Ectodermal cell (in vitro differentiated cells): ENCODE measurements around the gene VAT1L.
A peak's percentile ranks its signal among the peaks of the same experiment; 100 is the strongest.

ENCODE experiments used
- H3K27ac ChIP-seq: 2 replicates; pipeline ENCODE4 v1.7.0; 2013; ENCODE audit warnings: mild to moderate bottlenecking, low read depth, low read length; ENCODE audit not compliant: insufficient read depth, poor library complexity, severe bottlenecking
- H3K27me3 ChIP-seq: 2 replicates; pipeline ENCODE4 v1.7.0; 2013; ENCODE audit warnings: mild to moderate bottlenecking, low read length; ENCODE audit not compliant: insufficient read depth, control insufficient read depth, poor library complexity, severe bottlenecking
- H3K36me3 ChIP-seq: one replicate; pipeline ENCODE4 v1.7.0; 2013; ENCODE audit warnings: low read length; ENCODE audit not compliant: control insufficient read depth, insufficient read depth
- H3K4me1 ChIP-seq: one replicate; pipeline ENCODE4 v1.7.0; 2013; ENCODE audit warnings: low read length; ENCODE audit not compliant: control insufficient read depth, insufficient read depth
- H3K4me3 ChIP-seq: 2 replicates; pipeline ENCODE4 v1.7.0; 2013; ENCODE audit warnings: low read depth, low read length, control low read depth; ENCODE audit not compliant: insufficient read depth
- H3K9me3 ChIP-seq: 2 replicates; pipeline ENCODE4 v1.7.0; 2013; ENCODE audit warnings: mild to moderate bottlenecking, low read length, moderate library complexity; ENCODE audit not compliant: control insufficient read depth
- WGBS, 2 experiments: methylation state at CpG; one replicate each; pipeline ENCODE4 v1.1.7; 2013; ENCODE audit warnings: missing lambda C conversion rate in 2 of 2; 5-methylcytosine and 5-hydroxymethylcytosine counted together

Gene VAT1L

GRCh38 chr16:77843405-77843804, 55.0 kb downstream of the VAT1L start:
- Histone ChIP-seq H3K36me3 (no peaks in the 10 kb centered on the region), H3K4me1 (peaks cover 27% of the 10 kb centered on the region), H3K27ac (peak overlapping the region; percentile 64), H3K4me3 (no peak overlapping the region), H3K9me3 (no peaks in the 10 kb centered on the region), H3K27me3 (no peaks in the 10 kb centered on the region)
- WGBS, 2 experiments = 59 to 75% methylated on average over 3 of the region's 3 CpGs

GRCh38 chr16:77844801-77845200, 56.4 kb downstream of the VAT1L start:
- Histone ChIP-seq H3K9me3 (no peaks in the 10 kb centered on the region), H3K27me3 (no peaks in the 10 kb centered on the region), H3K27ac (no peak overlapping the region), H3K4me3 (no peak overlapping the region), H3K4me1 (peaks cover 27% of the 10 kb centered on the region), H3K36me3 (no peaks in the 10 kb centered on the region)
- WGBS, 2 experiments = 90 to 94% methylated on average over 2 of the region's 4 CpGs

- 95 to 96% methylated on average over 12 to 13 of the region's 13 CpGs for WGBS, 2 experiments
- no peak overlapping the region for H3K27ac ChIP-seq
- H3K4me1 ChIP-seq = peaks cover 17% of the 10 kb centered on the region
- no peaks in the 10 kb centered on the region for H3K36me3 ChIP-seq
- H3K9me3 ChIP-seq = no peaks in the 10 kb centered on the region
- H3K27me3 ChIP-seq = no peaks in the 10 kb centered on the region
- no peak overlapping the region for H3K4me3 ChIP-seq
These were observed 61.4 kb downstream of the VAT1L start for GRCh38 chr16:77849646-77850258.

GRCh38 chr16:77850636-77851333, 62.4 kb downstream of the VAT1L start:
- Histone ChIP-seq H3K4me1 (peaks cover 8% of the 10 kb centered on the region), H3K27me3 (no peaks in the 10 kb centered on the region), H3K4me3 (no peak overlapping the region), H3K27ac (no peak overlapping the region), H3K36me3 (no peaks in the 10 kb centered on the region), H3K9me3 (no peaks in the 10 kb centered on the region)
- 90 to 96% methylated on average over 8 of the region's 8 CpGs for WGBS, 2 experiments

GRCh38 chr16:77853161-77853560, 64.8 kb downstream of the VAT1L start:
- Histone ChIP-seq H3K4me3 (no peak overlapping the region), H3K36me3 (no peaks in the 10 kb centered on the region), H3K4me1 (no peaks in the 10 kb centered on the region), H3K27me3 (no peaks in the 10 kb centered on the region), H3K9me3 (no peaks in the 10 kb centered on the region), H3K27ac (no peak overlapping the region)
- WGBS, 2 experiments = 94 to 95% methylated on average over 5 of the region's 5 CpGs

- H3K36me3 ChIP-seq = no peaks in the 10 kb centered on the region
- no peaks in the 10 kb centered on the region for H3K4me1 ChIP-seq
- H3K27ac ChIP-seq = no peak overlapping the region
- WGBS, 2 experiments = 69 to 70% methylated on average over 11 of the region's 11 CpGs
- H3K9me3 ChIP-seq = no peaks in the 10 kb centered on the region
- no peak overlapping the region for H3K4me3 ChIP-seq
- no peaks in the 10 kb centered on the region for H3K27me3 ChIP-seq
These were observed 68.2 kb downstream of the VAT1L start for GRCh38 chr16:77856438-77857160.

GRCh38 chr16:77858060-77858459, 69.7 kb downstream of the VAT1L start:
- Histone ChIP-seq H3K4me1 (no peaks in the 10 kb centered on the region), H3K4me3 (no peak overlapping the region), H3K27me3 (no peaks in the 10 kb centered on the region), H3K27ac (no peak overlapping the region), H3K9me3 (no peaks in the 10 kb centered on the region), H3K36me3 (peaks cover under 1% of the 10 kb centered on the region)
- WGBS, 2 experiments = 92% methylated on average over 6 of the region's 6 CpGs

- H3K4me1 ChIP-seq = no peaks in the 10 kb centered on the region
- 94 to 95% methylated on average over 11 of the region's 11 CpGs for WGBS, 2 experiments
These were observed 71.3 kb downstream of the VAT1L start for GRCh38 chr16:77859493-77860232.

GRCh38 chr16:77860953-77861352, 72.6 kb downstream of the VAT1L start:
- Histone ChIP-seq H3K4me3 (no peak overlapping the region), H3K27ac (no peak overlapping the region), H3K4me1 (no peaks in the 10 kb centered on the region), H3K27me3 (no peaks in the 10 kb centered on the region), H3K36me3 (peaks cover 8% of the 10 kb centered on the region), H3K9me3 (no peaks in the 10 kb centered on the region)
- WGBS, 2 experiments = 93 to 94% methylated on average over 3 of the region's 3 CpGs

More at GRCh38 chr16:77859493-77860232, 71.3 kb downstream of the VAT1L start:
- no peaks in the 10 kb centered on the region for H3K9me3 ChIP-seq
- no peak overlapping the region for H3K4me3 ChIP-seq
- H3K27ac ChIP-seq = no peak overlapping the region
- H3K36me3 ChIP-seq = peaks cover 8% of the 10 kb centered on the region
- H3K27me3 ChIP-seq = no peaks in the 10 kb centered on the region

- Histone ChIP-seq H3K27me3 (no peaks in the 10 kb centered on the region), H3K9me3 (no peaks in the 10 kb centered on the region), H3K36me3 (peaks cover 8% of the 10 kb centered on the region), H3K4me3 (no peak overlapping the region), H3K4me1 (peaks cover 1% of the 10 kb centered on the region), H3K27ac (no peak overlapping the region)
- 93 to 94% methylated on average over 5 of the region's 5 CpGs for WGBS, 2 experiments
These were observed 74.9 kb downstream of the VAT1L start for GRCh38 chr16:77863250-77863649.
